ENCODE data around the gene PRSS57. TPM values are rescaled to one million over a fixed set of nuclear protein-coding genes. Genes with fewer than 3 reads are reported as not detected.

PRSS57 gene
- total RNA-seq, 6 experiments from 2014 or later, result 0.20 TPM; not detected in 5

GRCh38 chr19:661427-662196 is 33.6 kb downstream of the PRSS57 start:
- H3K27ac ChIP-seq, result peak overlapping the region; percentile 79 to 95 (median 94)
- TF ChIP-seq CTCF (IDR thresholded peaks at IDR 0.05) (no peak), POLR2A (IDR thresholded peaks at IDR 0.05) (no peak)
- peak overlapping the region; percentile 94 to 99 (median 97) for H3K4me3 ChIP-seq
- H3K4me1 ChIP-seq, result peaks cover 0 to 57% (median 23%) of the 10 kb centered on the region in 4 donors
- ATAC-seq (peak; percentile 17 to 47 (median 36)), DNase-seq (no peak)
- no peaks in the 10 kb centered on the region for H3K9me3 ChIP-seq
- no peaks in the 10 kb centered on the region for H3K27me3 ChIP-seq
- WGBS (ENCODE audit: insufficient coverage, low coverage, low lambda C conversion rate, missing lambda C conversion rate), result 0% methylated on average over 20 of the region's 31 CpGs
- no peaks in the 10 kb centered on the region for H3K36me3 ChIP-seq
- intact Hi-C loops (cut with DNase I), result no loop called here

GRCh38 chr19:660793-661426 is 34.3 kb downstream of the PRSS57 start:
- Histone ChIP-seq H3K27ac (peak overlapping the region; percentile 79 to 95 (median 94)), H3K9me3 (no peaks in the 10 kb centered on the region), H3K27me3 (no peaks in the 10 kb centered on the region), H3K4me1 (peaks cover 0 to 57% (median 23%) of the 10 kb centered on the region in 4 donors), H3K4me3 (peak overlapping the region; percentile 94 to 99 (median 97)), H3K36me3 (no peaks in the 10 kb centered on the region)
- 4% methylated on average over 7 of the region's 20 CpGs for WGBS (ENCODE audit: insufficient coverage, low coverage, low lambda C conversion rate, missing lambda C conversion rate)
- ATAC-seq (peak; percentile 51 to 70 (median 65)), DNase-seq (peak; percentile 79 to 92 (median 92))
- intact Hi-C loops (cut with DNase I), result no loop called here
- no peak for TF ChIP-seq CTCF (IDR thresholded peaks at IDR 0.05)
- TF ChIP-seq POLR2A (IDR thresholded peaks at IDR 0.05), result peak; percentile 59

GRCh38 chr19:658916-659839 is 36.1 kb downstream of the PRSS57 start:
- 0% methylated on average over 5 of the region's 50 CpGs for WGBS (ENCODE audit: insufficient coverage, low coverage, low lambda C conversion rate, missing lambda C conversion rate)
- no peaks in the 10 kb centered on the region for H3K27me3 ChIP-seq
- peak overlapping the region; percentile 79 to 95 (median 94) for H3K27ac ChIP-seq
- no peaks in the 10 kb centered on the region for H3K36me3 ChIP-seq
- peaks cover 0 to 48% (median 19%) of the 10 kb centered on the region in 4 donors for H3K4me1 ChIP-seq
- H3K4me3 ChIP-seq, result peak overlapping the region; percentile 3 to 99 (median 94)
- DNase-seq (peak in 1 of 3 donors; percentile 61), ATAC-seq (peak in 1 of 4 donors; percentile 14)
- no peak for TF ChIP-seq POLR2A (IDR thresholded peaks at IDR 0.05)
- no peak for TF ChIP-seq CTCF (IDR thresholded peaks at IDR 0.05)
- H3K9me3 ChIP-seq, result no peaks in the 10 kb centered on the region
- intact Hi-C loops (cut with DNase I), result no loop called here
